SK-N-MC (cell line): Measurements from ENCODE around the gene PTPRZ1.

ENCODE experiments used
- DNase-seq: peaks from one replicate; pipeline ENCODE4 v3.0.0-alpha.2; 2011; ENCODE audit warnings: low read depth, low spot score
- H3K27ac ChIP-seq: fragments of 200-600 bp; sonication (generic); 2 replicates; pipeline ENCODE4 v1.5.1; 2016; ENCODE audit warnings: mixed run types
- H3K36me3 ChIP-seq: fragments of 200-600 bp; sonication (generic); 2 replicates; pipeline ENCODE4 v1.6.1; 2017; ENCODE audit warnings: antibody characterized with exemption, low read length, mixed read lengths; ENCODE audit not compliant: insufficient read depth
- H3K4me3 ChIP-seq: fragments of 200-600 bp; sonication (generic); 2 replicates; pipeline ENCODE4 v1.5.1; 2016
- H3K9ac ChIP-seq: fragments of 200-600 bp; sonication (generic); 2 replicates; pipeline ENCODE4 v1.8.0; 2017; ENCODE audit warnings: mixed run types, mixed read lengths; ENCODE audit not compliant: insufficient read length
- H3K9me3 ChIP-seq: fragments of 200-600 bp; sonication (generic); 2 replicates; pipeline ENCODE4 v1.6.1; 2017; ENCODE audit warnings: low read depth, mild to moderate bottlenecking, antibody characterized with exemption, low read length, moderate library complexity, mixed read lengths
- EZH2 ChIP-seq: fragments of 200-600 bp; sonication (generic); IDR thresholded peaks from one replicate; pipeline ENCODE4 v1.6.1; 2017; ENCODE audit warnings: antibody characterized with exemption
- FOXP2 ChIP-seq: optimal IDR thresholded peaks from 2 replicates; pipeline ENCODE3; 2011; ENCODE audit warnings: mild to moderate bottlenecking, moderate library complexity; ENCODE audit not compliant: insufficient read depth; ENCODE audit errors: extremely low read length, control extremely low read depth
- POLR2AphosphoS5 ChIP-seq: IDR thresholded peaks from 2 replicates; pipeline ENCODE4 v1.6.1; 2012; ENCODE audit warnings: mild to moderate bottlenecking, low read depth, low read length, borderline replicate concordance

Gene PTPRZ1

DNA sequence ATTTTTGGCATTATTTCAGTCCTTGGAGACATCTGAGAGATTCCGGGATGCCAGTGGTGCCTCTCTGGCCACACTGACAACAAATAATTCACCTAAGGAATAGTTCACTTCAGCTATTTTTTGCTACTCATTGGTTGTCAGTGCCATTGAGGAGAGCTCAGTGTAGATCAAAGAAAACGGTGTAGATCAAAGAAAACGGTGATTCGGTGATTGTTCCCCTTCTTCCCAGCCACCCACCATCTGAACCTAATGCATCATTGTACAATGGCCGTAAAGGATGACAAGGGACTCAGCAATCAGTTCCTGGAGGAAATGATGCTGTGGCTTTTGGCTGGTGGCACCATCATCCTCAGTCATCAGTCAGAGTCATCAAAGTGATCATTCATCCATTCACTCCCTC, 80.6 kb downstream of the PTPRZ1 start:
- Histone ChIP-seq H3K9me3 (no peaks in the 10 kb centered on the region), H3K27ac (no peak overlapping the region), H3K36me3 (no peaks in the 10 kb centered on the region), H3K9ac (no peak overlapping the region), H3K4me3 (no peak overlapping the region)
- TF ChIP-seq POLR2AphosphoS5 (no peak), FOXP2 (no peak), EZH2 (no peak)
- no peak for DNase-seq

DNA sequence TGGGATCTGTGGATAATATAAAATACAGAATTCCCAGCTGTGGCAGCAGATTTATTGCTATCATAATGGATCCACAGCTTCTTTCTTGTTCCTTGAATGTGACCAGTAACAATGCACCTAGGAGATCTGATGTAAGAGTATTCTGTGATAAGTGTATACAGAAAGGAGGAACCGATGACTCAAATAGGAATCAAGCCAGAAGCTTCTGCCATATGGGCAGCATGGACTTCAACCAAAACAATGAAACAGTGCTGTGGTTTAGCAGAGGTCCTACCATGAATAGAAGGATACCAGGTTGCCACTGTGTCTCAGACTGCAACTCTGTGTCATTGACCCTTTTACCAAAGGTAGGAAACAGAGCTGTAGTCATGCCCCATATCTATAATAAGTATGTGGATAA, 81.8 kb downstream of the PTPRZ1 start:
- no peak for DNase-seq
- Histone ChIP-seq H3K9me3 (no peaks in the 10 kb centered on the region), H3K36me3 (no peaks in the 10 kb centered on the region), H3K9ac (no peak overlapping the region), H3K4me3 (no peak overlapping the region), H3K27ac (no peak overlapping the region)
- no peak for TF ChIP-seq FOXP2
- no peak for TF ChIP-seq EZH2
- TF ChIP-seq POLR2AphosphoS5, result no peak

DNA sequence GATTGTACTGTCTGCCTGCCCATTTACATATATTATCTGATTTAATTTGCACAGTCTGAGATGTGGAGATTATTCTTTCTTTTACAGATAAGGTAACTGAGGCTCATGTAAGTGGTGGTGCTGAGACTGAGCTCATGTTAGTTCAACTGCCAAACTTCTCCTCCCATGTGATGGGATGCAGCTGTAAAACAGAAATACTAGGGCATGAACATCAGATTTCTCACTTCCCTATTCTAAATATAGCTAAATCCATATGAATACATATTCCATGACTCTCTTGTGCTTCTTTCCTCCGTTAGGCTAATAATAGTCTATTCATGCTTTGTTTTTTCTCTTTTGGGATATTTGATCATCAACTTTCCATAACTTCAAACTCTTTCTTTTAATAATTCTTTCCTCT, 84.7 kb downstream of the PTPRZ1 start:
- Histone ChIP-seq H3K9me3 (no peaks in the 10 kb centered on the region), H3K27ac (no peak overlapping the region), H3K36me3 (no peaks in the 10 kb centered on the region), H3K4me3 (no peak overlapping the region), H3K9ac (no peak overlapping the region)
- TF ChIP-seq POLR2AphosphoS5 (no peak), EZH2 (no peak), FOXP2 (no peak)
- no peak for DNase-seq

DNA sequence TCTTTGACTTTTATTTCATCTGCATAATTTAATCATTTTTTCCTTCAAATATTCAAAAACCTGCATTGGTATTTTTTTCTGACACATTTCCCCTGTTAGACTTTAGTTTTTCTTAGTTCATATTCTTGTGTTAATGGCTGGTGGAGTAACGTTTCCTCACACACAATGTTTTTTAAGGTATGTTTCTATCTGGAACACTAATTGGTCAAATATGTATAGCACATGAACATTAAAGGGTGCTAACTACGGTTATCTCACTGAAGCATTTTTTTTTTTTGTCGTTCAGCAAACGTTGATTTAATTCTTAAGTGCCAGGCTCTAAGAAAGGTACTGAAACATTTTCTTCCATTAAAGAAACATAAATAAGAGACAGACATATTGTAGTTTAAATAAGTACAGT, 87.7 kb downstream of the PTPRZ1 start:
- no peak for DNase-seq
- H3K36me3 ChIP-seq, result no peaks in the 10 kb centered on the region
- H3K4me3 ChIP-seq, result no peak overlapping the region
- H3K9me3 ChIP-seq, result no peaks in the 10 kb centered on the region
- no peak overlapping the region for H3K27ac ChIP-seq
- no peak overlapping the region for H3K9ac ChIP-seq
- TF ChIP-seq POLR2AphosphoS5, result no peak
- no peak for TF ChIP-seq FOXP2
- no peak for TF ChIP-seq EZH2

DNA sequence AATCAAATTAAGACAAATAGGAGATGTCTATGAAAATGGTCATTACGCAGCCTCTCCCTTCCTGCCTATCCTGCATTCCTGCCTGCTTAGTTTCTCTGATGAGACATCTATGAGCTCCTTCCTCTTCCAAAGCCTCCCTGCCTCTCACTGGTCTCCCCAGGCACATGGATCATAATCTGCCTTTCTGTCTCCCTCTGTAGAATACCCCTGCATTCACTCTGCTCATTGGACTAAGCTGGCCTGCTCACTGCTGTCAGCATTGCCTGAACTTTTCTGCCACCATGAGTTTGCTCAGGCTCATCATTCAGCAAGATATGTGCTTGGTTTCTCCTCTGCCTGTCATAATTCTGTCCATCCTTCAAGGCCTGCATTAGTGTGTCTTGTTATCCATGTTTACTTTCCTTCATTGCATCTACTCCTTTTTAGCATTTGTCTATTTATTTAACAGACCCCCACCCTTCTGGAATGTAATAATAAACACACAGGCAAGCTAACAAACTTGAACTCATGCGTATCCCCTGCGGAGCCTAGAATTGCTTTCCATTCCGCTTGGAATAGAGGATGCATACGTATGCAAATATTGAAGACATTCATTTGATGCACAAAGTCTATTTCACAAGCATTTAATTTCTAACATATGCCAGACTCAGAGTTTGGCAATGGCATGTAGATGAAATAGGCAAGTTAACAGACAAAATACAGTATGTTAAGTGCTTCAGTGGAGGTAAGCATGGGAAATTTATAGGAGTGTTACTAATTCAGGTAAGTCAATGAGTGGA, 88.3 kb downstream of the PTPRZ1 start:
- Histone ChIP-seq H3K36me3 (no peaks in the 10 kb centered on the region), H3K4me3 (peak overlapping the region; percentile 56), H3K27ac (peak overlapping the region; percentile 14; the same call in 1 of the 2 replicates), H3K9ac (no peak overlapping the region), H3K9me3 (no peaks in the 10 kb centered on the region)
- DNase-seq, result peak; percentile 73
- TF ChIP-seq EZH2 (no peak), POLR2AphosphoS5 (no peak), FOXP2 (peak; percentile 21)

DNA sequence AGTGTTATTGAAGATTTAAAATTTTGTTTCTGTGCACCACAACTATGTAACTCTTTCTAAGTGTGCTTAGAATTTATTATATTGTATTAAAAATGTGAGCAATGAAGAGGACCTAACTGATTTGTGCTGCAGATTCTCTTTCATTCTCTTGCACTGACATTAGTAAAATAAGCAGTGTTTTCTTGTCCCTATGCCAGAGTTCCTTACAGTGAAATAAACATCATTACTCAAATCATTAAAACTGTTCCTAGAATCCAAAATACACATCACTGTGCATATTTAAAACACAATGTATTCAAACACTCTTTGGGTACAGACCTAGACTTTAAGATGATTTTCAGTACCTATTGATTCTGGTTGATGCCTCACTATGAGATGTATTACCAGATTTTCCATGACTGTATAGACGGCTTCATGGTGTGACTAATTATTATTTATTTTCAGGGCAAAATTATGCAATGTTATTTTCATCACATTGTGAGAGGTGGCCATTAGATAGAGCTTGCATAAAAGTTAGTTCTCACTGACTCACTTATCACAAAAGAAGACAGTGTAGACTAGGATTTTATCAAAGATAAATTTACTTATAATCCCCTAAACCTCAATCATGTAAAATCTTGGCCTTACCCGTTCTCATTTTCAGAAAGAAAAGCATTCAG, 93.4 kb downstream of the PTPRZ1 start:
- Histone ChIP-seq H3K27ac (no peak overlapping the region), H3K36me3 (no peaks in the 10 kb centered on the region), H3K4me3 (no peak overlapping the region), H3K9ac (no peak overlapping the region), H3K9me3 (no peaks in the 10 kb centered on the region)
- TF ChIP-seq FOXP2, result no peak
- TF ChIP-seq POLR2AphosphoS5, result no peak
- TF ChIP-seq EZH2, result no peak
- DNase-seq, result no peak

DNA sequence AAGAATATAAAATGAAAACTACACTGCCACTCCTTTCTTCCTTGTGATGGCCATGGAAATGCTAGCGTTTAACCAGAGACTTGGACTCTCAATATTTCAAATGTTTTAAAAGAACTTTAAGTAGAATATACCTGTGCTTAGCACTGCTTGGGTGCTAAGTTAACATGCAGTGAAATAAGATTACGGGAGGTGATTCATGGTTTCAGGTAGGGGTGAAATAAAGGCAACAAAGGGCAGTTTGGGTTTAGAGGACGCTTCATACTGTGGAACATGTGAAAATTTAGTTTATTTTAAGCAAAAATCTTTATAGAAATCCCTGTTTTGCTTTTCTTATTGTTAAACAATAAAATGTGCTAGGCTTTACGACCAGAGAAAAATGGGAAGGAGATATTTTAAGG, 94.0 kb downstream of the PTPRZ1 start:
- Histone ChIP-seq H3K36me3 (no peaks in the 10 kb centered on the region), H3K9ac (no peak overlapping the region), H3K9me3 (no peaks in the 10 kb centered on the region), H3K27ac (no peak overlapping the region), H3K4me3 (no peak overlapping the region)
- no peak for DNase-seq
- TF ChIP-seq FOXP2, result no peak
- TF ChIP-seq POLR2AphosphoS5, result no peak
- TF ChIP-seq EZH2, result no peak

DNA sequence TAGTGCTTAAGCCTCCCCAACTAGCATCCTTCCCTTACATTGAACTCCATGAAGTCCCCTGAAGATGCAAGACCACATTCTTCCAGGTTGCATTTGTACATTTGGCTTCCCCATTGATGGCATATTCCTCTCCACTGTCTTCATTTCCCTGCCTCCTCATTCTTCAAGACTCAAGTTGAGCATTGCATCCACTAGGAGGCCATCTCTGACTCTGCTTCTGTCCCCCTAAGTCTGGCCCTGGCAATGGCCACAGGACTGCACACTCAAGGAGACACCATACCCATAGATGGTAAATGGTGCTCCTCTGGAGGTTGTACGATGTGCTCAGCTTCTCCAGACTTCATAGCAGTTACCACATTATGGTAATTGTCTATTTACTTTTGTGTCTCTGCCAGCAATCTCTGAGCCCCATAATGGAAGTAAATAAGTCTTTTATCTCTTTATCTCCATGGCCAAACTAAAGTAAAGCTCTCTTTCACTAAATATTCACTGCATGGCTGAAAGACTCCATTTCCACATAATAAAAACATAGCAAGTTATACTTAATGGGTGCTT, 112.6 kb downstream of the PTPRZ1 start:
- DNase-seq, result no peak
- TF ChIP-seq POLR2AphosphoS5 (no peak), FOXP2 (no peak), EZH2 (no peak)
- no peaks in the 10 kb centered on the region for H3K36me3 ChIP-seq
- H3K4me3 ChIP-seq, result no peak overlapping the region
- no peaks in the 10 kb centered on the region for H3K9me3 ChIP-seq
- no peak overlapping the region for H3K9ac ChIP-seq
- H3K27ac ChIP-seq, result no peak overlapping the region
